ENCODE data around the gene RGS19. TPM values are rescaled to one million over a fixed set of nuclear protein-coding genes. Genes with fewer than 3 reads are reported as not detected.
A peak's percentile ranks its signal among the peaks of the same experiment; 100 is the strongest.

RGS19 gene
- total RNA-seq, 2 donors from 2014 or later: 9.1 to 14.5 TPM

- no peak overlapping the region for H3K4me3 ChIP-seq
Measured at GRCh38 chr20:64057628-64058498, 21.5 kb downstream of the RGS19 start.

GRCh38 chr20:64056889-64057627 is 22.3 kb downstream of the RGS19 start:
- no peak for ATAC-seq
- H3K4me3 ChIP-seq: no peak overlapping the region
- intact Hi-C loops (cut with DNase I): no loop called here

More at GRCh38 chr20:64057628-64058498, 21.5 kb downstream of the RGS19 start:
- intact Hi-C loops (cut with DNase I): no loop called here
- no peaks in the 10 kb centered on the region for H3K27me3 ChIP-seq
- no peaks in the 10 kb centered on the region for H3K9me3 ChIP-seq
- ATAC-seq: peak; percentile 66
- 24 to 43% methylated on average over 16 to 33 of the region's 33 CpGs for WGBS, 2 donors
- H3K4me1 ChIP-seq: peaks cover 20% of the 10 kb centered on the region
- peak; percentile 72 to 83 (median 80) for DNase-seq
- TF ChIP-seq CTCF (IDR thresholded peaks at IDR 0.05) (peak; percentile 76 to 85 (median 81)), POLR2A (IDR thresholded peaks at IDR 0.05) (no peak)
- H3K27ac ChIP-seq: peak overlapping the region in 1 of 4 donors; percentile 42
- no peaks in the 10 kb centered on the region for H3K36me3 ChIP-seq (replicated peaks in 1 of 2; ENCODE audit: insufficient read depth in 1 of 2, low read depth in 2 of 2)

DNA sequence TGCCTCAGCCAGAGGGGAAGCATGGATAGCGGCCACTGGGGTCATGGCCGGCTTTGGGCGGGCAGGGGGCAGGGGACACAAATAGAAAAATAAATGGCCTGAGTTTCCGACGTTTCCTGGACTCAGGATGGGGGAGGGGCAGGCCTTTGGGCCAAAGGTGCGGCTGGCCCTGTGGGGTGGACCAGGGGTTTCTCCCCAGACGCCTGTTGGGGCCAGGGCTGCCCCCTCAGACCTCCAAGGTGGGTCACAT is 22.8 kb downstream of the RGS19 start:
- 28 to 39% methylated on average over 6 to 7 of the region's 7 CpGs for WGBS, 2 donors

More at GRCh38 chr20:64056889-64057627, 22.3 kb downstream of the RGS19 start:
- Histone ChIP-seq H3K9me3 (no peaks in the 10 kb centered on the region), H3K27ac (peak overlapping the region in 2 of 4 donors; percentile 42), H3K36me3 (replicated peaks in 1 of 2; ENCODE audit: insufficient read depth in 1 of 2, low read depth in 2 of 2) (no peaks in the 10 kb centered on the region), H3K27me3 (no peaks in the 10 kb centered on the region), H3K4me1 (peaks cover 13% of the 10 kb centered on the region)
- no peak for DNase-seq
- no peak for TF ChIP-seq CTCF (IDR thresholded peaks at IDR 0.05)
- peak in 1 of 3 donors; percentile 8 for TF ChIP-seq POLR2A (IDR thresholded peaks at IDR 0.05)
- 30 to 50% methylated on average over 4 to 38 of the region's 39 CpGs for WGBS, 2 donors

DNA sequence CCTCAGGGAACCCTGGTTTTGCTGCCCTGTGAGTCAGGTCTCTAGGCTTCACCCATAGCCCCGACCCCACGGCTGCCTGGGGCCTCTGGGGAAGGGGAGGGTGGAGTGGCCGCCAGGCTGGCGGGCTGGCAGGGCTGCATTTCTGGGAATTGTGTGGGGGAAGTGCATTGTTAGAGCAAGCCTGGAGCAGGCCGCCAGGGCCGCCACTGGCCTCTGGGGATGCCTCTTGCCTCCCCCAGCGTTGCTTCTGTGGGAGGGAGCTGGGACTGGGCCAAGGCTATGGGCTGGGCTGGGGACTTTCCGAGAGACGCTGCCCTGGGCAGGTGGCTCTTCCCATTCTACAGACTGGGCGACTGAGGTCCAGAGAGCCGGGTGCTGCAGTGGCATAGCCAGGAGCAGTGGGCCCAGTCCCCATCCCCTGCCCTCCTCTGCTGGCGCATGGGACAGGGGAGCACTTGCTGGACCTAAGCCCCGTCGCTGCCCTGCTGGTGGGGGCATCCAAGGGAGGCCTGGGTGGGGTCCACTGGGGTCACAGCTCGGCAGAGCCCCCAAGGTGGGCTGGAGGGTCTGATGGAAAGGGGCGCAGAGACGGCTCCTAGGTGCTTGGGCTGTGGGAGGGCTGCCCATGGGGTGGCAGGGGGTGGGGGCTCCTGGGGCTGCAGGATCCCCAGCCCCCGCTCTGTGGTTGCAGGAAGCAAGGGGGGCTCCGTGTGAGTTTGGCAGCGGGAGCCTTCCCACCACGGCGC is 23.3 kb downstream of the RGS19 start:
- WGBS, 2 donors: 20 to 35% methylated on average over 5 to 22 of the region's 22 CpGs
- Histone ChIP-seq H3K36me3 (replicated peaks in 1 of 2; ENCODE audit: insufficient read depth in 1 of 2, low read depth in 2 of 2) (no peaks in the 10 kb centered on the region), H3K4me3 (no peak overlapping the region), H3K27ac (peak overlapping the region in 2 of 4 donors; percentile 43 to 44), H3K4me1 (peaks cover 12% of the 10 kb centered on the region), H3K9me3 (no peaks in the 10 kb centered on the region), H3K27me3 (no peaks in the 10 kb centered on the region)
- intact Hi-C loops (cut with DNase I): no loop called here
- TF ChIP-seq POLR2A (IDR thresholded peaks at IDR 0.05): no peak
- no peak for TF ChIP-seq CTCF (IDR thresholded peaks at IDR 0.05)
- ATAC-seq: peak; percentile 29
- DNase-seq: no peak

More for the DNA sequence above, 22.8 kb downstream of the RGS19 start:
- Histone ChIP-seq H3K27me3 (no peaks in the 10 kb centered on the region), H3K27ac (peak overlapping the region in 2 of 4 donors; percentile 42), H3K36me3 (replicated peaks in 1 of 2; ENCODE audit: insufficient read depth in 1 of 2, low read depth in 2 of 2) (no peaks in the 10 kb centered on the region), H3K9me3 (no peaks in the 10 kb centered on the region), H3K4me1 (peaks cover 12% of the 10 kb centered on the region), H3K4me3 (no peak overlapping the region)
- DNase-seq (no peak), ATAC-seq (no peak)
- no peak for TF ChIP-seq POLR2A (IDR thresholded peaks at IDR 0.05)
- TF ChIP-seq CTCF (IDR thresholded peaks at IDR 0.05): no peak
- intact Hi-C loops (cut with DNase I): no loop called here

All from body of pancreas (tissue), 4 donors.